Cortex of kidney (tissue), 1 donor: ENCODE results near the gene SLC39A7.
"Not testable (repeated sequence)": the region's sequence is repeated elsewhere in the genome, so short reads cannot be mapped to it uniquely, and the experiment has no call there.

Source experiments
- DNase-seq: peaks from one replicate; lab custom pipeline; 2025; lab: John Stamatoyannopoulos, UW

Gene SLC39A7

DNA sequence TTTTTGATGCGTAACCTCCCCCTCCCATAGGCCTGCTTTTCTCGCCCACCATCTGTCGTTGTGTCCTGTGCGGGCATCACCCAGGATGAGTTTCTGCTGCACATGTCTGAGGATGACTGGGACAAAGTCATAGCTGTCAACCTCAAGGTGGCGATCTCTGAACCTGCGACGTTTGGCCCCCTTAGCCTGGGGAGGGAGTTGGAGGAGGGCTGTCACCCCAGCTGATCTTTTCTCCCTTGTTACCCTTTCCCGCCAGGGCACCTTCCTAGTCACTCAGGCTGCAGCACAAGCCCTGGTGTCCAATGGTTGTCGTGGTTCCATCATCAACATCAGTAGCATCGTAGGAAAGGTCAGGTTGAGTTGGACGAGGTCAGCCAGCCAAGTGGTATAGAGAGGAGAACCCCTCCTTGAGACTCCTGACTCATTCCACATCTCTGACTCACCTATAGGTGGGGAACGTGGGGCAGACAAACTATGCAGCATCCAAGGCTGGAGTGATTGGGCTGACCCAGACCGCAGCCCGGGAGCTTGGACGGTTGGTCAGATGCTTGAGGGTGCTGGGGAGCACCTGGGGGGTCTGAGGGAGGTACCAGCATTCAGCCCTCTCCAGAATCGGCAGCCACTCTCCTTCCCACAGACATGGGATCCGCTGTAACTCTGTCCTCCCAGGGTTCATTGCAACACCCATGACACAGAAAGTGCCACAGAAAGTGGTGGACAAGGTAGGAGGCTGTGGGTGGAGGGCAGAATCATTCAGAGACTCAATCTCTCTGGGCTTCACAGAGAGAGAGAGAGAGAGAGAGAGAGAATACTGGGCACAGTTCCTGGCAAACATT is 4.7 kb downstream of the SLC39A7 start:
- DNase-seq, result no peak

DNA sequence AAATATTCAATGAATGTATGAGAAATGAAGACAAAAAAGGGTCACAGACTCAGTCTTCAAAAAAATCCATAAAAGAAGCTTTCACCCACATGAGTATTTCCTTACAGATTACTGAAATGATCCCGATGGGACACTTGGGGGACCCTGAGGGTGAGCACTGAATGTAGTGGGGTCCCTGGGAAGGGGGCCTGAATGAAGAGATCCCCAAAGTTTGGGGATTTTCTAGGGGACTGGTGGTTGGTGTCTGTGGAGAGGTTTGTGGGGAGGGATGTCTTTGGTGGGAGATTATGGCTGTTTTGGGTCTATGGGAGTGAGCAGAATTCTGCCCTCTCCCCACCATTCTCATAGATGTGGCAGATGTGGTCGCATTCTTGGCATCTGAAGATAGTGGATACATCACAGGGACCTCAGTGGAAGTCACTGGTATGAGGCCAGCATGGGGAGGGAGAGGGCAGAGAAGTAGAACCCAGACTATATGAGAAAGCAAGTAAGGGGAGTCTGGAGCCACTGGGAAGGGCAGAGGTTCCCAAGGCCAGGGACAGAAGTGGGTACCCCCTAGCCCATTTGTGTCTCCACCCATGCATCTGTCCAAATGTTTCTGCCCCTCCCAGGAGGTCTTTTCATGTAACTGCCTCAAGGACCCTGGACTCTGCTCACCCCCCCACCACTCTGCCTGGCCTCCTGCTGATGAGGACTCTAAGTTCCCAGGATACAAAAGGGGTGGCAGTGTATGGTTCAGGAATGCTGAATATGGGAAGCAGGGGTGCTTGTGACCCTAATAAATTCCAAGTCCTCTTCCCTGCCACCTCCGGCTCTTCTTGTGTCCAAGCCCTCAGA is 5.6 kb downstream of the SLC39A7 start:
- DNase-seq, result no peak

DNA sequence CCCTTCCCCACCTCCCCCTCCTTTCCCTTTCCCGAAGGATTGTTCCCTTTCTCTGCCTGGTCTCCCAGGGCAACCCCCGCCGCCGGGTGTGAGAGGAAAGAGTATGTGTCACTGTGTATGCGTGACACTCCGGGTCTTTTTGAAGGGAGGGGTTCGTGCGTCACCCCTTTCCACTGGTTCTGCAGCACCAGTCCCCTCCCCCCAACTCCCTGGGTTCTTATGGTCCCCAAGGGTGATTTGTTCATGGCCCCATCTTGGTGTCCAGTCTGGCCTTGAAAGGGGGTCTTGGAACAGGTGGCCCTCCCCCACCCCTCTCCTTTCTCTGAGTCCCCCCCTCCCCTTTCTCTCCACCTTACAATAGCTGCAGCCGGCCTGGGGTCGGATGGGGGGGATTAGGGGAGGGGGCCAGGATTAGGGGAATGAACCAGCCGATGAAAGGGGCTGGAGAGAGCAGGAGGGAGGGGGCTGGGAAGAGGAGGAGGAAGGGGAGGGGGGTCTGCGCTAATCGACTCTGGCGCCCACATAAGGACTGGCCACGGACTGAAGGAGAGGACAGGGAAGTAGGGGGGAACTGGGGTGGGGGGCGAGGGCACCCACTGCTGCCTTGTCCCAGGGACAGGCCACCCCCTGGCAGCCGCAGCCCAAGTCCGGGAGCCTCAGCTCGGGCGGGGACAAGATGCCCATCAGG is 6.3 kb downstream of the SLC39A7 start:
- no peak for DNase-seq

- DNase-seq, result no peak
These were observed 7.0 kb downstream of the SLC39A7 start for GRCh38 chr6:33207552-33208090.

DNA sequence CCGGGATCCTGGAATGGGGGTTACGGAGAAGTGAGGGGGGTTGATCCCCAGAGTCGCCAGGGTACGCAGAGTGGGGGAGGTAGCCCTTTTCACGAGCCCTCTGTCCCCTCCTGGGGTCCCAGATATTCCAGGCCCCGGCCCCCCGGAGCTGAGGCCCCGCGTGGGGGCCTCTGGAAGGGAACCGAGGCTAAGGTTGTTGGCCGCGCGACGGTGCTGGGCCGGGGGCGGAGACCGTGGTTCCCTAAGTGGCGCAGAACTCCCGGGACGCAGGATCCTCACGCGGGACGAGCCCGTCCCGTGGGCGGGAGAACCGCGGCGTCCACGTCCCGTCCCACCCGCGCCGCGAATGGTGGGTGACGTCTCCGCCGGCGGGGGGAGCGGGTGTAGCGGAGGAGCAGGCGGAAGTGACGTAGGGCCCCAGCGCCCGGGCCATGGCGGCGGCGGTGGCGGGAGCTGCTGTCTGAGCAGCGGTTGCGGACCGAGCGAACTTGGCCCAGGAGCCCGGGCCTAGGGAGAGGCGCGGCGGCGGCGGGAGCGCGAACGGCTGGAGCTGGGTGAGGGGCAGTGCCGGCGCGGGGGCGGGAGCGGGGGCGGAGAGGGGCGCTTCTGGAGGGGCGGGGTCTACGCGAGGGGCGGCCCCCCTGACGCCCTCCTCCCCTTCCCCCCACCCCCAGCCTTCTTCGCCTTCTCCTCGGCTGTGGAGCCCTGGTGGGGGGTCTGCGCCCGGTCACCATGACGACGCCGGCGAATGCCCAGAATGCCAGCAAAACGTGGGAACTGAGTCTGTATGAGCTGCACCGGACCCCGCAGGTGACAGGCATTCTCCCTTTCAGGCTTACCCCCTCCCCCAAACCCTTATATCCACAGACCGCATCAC is 7.7 kb downstream of the SLC39A7 start, which contains the start of gene RING1:
RING1 (plus strand) TSS at position 410 of the 877 bp plus-strand sequence; CDS start at position 733, 323 bp downstream.
- peak; percentile 51 for DNase-seq

GRCh38 chr6:33209856-33210255 is 9.2 kb downstream of the SLC39A7 start:
- no peak for DNase-seq

DNA sequence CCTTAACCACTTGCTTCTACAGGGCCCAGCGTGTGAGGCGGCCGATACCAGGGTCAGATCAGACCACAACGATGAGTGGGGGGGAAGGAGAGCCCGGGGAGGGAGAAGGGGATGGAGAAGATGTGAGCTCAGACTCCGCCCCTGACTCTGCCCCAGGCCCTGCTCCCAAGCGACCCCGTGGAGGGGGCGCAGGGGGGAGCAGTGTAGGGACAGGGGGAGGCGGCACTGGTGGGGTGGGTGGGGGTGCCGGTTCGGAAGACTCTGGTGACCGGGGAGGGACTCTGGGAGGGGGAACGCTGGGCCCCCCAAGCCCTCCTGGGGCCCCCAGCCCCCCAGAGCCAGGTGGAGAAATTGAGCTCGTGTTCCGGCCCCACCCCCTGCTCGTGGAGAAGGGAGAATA is 10.5 kb downstream of the SLC39A7 start:
- DNase-seq, result no peak

DNA sequence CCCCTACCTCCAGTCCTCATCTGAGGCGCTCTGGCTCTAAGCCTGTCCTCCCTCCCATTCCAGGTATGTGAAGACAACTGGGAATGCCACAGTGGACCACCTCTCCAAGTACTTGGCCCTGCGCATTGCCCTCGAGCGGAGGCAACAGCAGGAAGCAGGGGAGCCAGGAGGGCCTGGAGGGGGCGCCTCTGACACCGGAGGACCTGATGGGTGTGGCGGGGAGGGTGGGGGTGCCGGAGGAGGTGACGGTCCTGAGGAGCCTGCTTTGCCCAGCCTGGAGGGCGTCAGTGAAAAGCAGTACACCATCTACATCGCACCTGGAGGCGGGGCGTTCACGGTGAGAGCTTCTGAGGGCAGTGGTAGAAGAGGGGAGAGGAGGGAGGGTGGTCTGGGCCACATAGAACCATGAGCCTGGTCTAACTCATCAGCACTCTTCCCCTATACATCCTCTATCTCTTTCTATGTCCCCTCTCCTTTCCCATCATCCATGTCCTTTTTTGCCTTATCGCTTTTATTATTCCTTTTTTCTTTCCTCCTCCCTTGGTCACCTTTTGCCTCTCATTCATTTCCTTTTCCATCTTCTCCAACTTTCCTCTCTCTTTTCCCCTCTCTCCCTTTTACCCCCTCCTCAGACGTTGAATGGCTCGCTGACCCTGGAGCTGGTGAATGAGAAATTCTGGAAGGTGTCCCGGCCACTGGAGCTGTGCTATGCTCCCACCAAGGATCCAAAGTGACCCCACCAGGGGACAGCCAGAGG is 11.2 kb downstream of the SLC39A7 start:
- DNase-seq, result no peak

- no peak for DNase-seq
These were observed 12.1 kb downstream of the SLC39A7 start for GRCh38 chr6:33212857-33213165.

DNA sequence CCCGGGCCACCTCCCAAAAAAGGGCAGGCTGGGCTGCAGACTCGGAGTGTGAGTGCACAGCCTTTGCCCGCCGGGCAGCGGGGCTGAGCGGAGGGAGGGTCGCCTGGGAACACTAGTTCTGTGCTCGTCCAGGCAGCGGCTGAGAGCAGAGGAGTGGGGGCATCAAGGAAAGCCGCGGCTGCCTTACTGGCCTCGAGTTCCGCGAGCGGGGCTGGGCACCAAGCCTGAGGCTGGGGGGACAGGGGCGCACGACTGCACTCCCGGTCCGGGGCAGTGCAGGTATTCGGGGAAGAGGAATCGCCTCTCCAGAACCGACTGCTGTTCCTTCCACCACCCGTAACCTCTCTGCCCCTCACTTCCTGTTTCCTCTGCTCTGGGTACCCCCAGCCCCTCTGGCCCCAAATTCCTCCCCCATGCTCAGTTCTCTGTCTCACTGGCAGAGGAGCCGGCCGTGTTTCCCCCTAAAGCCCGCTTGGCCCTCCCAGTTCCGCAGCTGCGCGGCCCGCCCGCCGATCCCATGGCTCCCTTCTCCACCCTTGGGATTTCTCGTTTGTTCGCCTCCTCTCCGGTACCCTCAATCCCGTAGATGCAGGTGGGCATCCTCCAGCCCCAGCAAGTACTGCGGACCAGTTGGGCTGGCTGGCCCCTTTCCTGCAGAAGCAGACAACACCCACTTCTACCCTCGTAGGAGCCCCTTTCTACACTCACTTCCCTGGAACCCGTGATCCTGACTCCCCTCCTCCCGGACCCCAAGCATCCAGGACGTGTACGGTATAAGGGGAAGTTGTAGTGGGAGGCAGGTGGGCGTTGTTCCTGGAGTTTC is 12.7 kb downstream of the SLC39A7 start:
- DNase-seq, result no peak

- no peak for DNase-seq
These were observed 13.3 kb downstream of the SLC39A7 start for GRCh38 chr6:33213989-33214335.

DNA sequence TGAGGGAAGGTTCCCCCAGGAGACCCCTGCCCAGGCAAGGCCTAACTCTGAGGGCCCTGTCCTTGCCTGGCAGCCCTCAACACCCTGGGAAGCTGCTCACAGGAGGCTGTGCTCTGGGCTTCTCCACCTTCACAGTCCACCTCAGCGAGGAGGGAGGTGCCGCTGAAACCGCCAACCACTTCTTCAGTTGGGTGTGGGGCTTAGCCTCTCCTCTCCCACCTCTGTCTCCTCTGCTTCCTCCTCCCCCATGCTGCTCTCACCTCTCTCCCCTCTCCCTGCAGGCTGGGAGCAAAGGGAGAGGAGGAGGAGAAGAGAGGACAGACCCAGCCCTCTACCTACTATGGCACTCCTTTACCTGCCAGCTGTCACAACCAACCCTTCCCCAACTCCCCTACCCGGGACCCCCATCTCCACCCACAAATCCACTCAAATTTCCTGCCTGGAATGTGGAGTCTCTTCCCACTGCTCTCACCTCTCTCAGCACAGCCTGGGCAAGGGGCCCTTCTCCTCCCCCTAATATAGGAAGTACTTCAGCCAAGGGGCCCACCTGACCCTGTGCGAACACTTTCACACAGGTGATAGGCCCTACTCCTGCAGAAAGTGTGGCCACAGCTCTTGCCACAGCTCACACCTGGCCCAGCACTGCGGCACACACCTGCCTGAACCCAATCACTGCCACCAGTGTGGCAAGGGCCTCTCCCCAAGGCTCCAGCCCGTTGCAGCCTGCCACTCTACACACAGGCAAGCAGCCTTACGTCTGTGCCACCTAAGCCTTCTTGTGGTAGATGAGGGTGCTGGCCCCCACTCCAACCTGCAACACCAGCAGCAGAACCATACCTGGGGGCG is 14.8 kb downstream of the SLC39A7 start:
- no peak for DNase-seq

DNA sequence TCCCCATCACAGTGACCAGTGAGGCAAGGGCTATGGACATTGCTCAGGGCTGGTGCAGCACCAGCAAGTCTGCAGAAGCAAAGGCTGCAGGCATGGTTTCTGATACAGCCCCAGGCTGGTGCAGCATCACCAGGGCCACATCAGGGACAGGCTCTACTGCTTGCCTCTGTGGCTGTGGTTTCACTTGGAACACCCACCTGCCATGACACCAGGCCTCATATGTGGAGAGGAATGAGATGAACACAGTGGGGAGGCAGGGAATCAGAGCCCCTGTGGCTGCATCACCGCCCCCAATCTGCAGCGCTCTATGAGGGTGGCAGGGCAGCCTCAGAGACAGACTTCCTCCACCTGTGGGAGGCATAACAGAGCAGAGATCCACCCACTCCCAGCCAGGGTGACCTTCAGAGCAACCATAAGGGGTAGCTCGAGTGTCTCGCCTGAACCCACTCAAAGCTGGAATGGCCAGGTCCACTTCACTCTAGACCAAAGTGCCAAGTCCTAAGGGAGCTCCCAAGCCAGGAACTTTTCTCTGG is 15.5 kb downstream of the SLC39A7 start:
- no peak for DNase-seq

GRCh38 chr6:33217246-33217645 is 16.6 kb downstream of the SLC39A7 start:
- no peak for DNase-seq

- DNase-seq, result no peak
These were observed 17.0 kb downstream of the SLC39A7 start for GRCh38 chr6:33217681-33218080.

GRCh38 chr6:33226503-33227120 is 25.9 kb downstream of the SLC39A7 start:
- not testable (repeated sequence) for DNase-seq

- no peak for DNase-seq
These were observed 34.6 kb downstream of the SLC39A7 start for GRCh38 chr6:33235221-33235634.

DNA sequence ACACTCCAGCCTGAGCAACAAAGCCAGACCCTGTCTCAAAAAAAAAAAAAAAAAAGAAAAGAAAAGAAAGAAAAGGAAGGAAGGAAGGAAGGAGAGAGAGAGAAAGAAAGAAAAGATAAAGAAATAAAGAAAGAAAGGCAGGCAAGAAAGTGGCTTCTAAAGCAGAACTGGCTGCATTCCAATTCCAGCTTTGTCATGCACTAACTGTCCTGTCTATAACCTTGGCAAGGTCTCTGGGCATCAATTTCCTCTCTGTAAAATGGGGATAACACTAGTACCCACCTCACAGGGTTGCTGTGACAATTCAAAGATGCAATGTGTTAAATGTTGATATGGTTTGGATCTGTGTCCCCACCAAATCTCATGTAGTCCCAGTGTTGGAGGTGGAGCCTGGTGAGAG is 35.7 kb downstream of the SLC39A7 start:
- no peak for DNase-seq
